Mucosa of stomach (tissue), 1 donor: ENCODE results near the gene TMEM259.

Experiments used
- H3K27me3 ChIP-seq: one replicate; pipeline ENCODE4 v1.7.0; 2013; ENCODE audit warnings: mild to moderate bottlenecking, low read length; ENCODE audit not compliant: control insufficient read depth, insufficient read depth
- H3K36me3 ChIP-seq: one replicate; pipeline ENCODE4 v1.7.0; 2013; ENCODE audit warnings: low read length; ENCODE audit not compliant: control insufficient read depth, insufficient read depth
- H3K4me1 ChIP-seq: one replicate; pipeline ENCODE4 v1.7.0; 2013; ENCODE audit warnings: mild to moderate bottlenecking, low read length; ENCODE audit not compliant: control insufficient read depth, insufficient read depth
- H3K4me3 ChIP-seq: one replicate; pipeline ENCODE4 v1.7.0; 2013; ENCODE audit warnings: low read length
- H3K9ac ChIP-seq: one replicate; pipeline ENCODE4 v1.7.0; 2013; ENCODE audit warnings: mild to moderate bottlenecking, low read length, moderate library complexity
- H3K9me3 ChIP-seq: one replicate; pipeline ENCODE4 v1.7.0; 2013; ENCODE audit warnings: mild to moderate bottlenecking, low read length, moderate library complexity; ENCODE audit not compliant: control insufficient read depth
- donor health status: Pancreatic carcinoma.

Gene TMEM259

GRCh38 chr19:1063030-1063908 is 42.3 kb upstream of the TMEM259 start:
- peaks cover 34% of the 10 kb centered on the region for H3K27me3 ChIP-seq

GRCh38 chr19:1062387-1063029 is 41.6 kb upstream of the TMEM259 start:
- H3K9ac ChIP-seq = no peak overlapping the region
- peaks cover 3% of the 10 kb centered on the region for H3K9me3 ChIP-seq
- H3K4me1 ChIP-seq = peaks cover 36% of the 10 kb centered on the region

More at GRCh38 chr19:1063030-1063908, 42.3 kb upstream of the TMEM259 start:
- Histone ChIP-seq H3K9me3 (peaks cover 3% of the 10 kb centered on the region), H3K4me3 (no peak overlapping the region), H3K36me3 (no peaks in the 10 kb centered on the region), H3K4me1 (peaks cover 43% of the 10 kb centered on the region), H3K9ac (no peak overlapping the region)

GRCh38 chr19:1061987-1062386 is 41.1 kb upstream of the TMEM259 start:
- H3K9me3 ChIP-seq = peaks cover 3% of the 10 kb centered on the region
- no peak overlapping the region for H3K4me3 ChIP-seq
- H3K4me1 ChIP-seq = peaks cover 30% of the 10 kb centered on the region
- peaks cover 22% of the 10 kb centered on the region for H3K27me3 ChIP-seq
- no peak overlapping the region for H3K9ac ChIP-seq
- no peaks in the 10 kb centered on the region for H3K36me3 ChIP-seq

More at GRCh38 chr19:1062387-1063029, 41.6 kb upstream of the TMEM259 start:
- no peak overlapping the region for H3K4me3 ChIP-seq
- H3K36me3 ChIP-seq = no peaks in the 10 kb centered on the region
- H3K27me3 ChIP-seq = peaks cover 27% of the 10 kb centered on the region

- Histone ChIP-seq H3K9ac (no peak overlapping the region), H3K36me3 (no peaks in the 10 kb centered on the region), H3K9me3 (peaks cover 3% of the 10 kb centered on the region), H3K27me3 (peaks cover 9% of the 10 kb centered on the region), H3K4me3 (no peak overlapping the region), H3K4me1 (peaks cover 18% of the 10 kb centered on the region)
Measured at GRCh38 chr19:1060689-1061088, 39.8 kb upstream of the TMEM259 start.

GRCh38 chr19:1058112-1058511 is 37.2 kb upstream of the TMEM259 start:
- no peaks in the 10 kb centered on the region for H3K36me3 ChIP-seq
- no peak overlapping the region for H3K9ac ChIP-seq
- H3K27me3 ChIP-seq = no peaks in the 10 kb centered on the region
- H3K4me3 ChIP-seq = no peak overlapping the region
- H3K9me3 ChIP-seq = peaks cover 3% of the 10 kb centered on the region
- no peaks in the 10 kb centered on the region for H3K4me1 ChIP-seq

GRCh38 chr19:1057176-1057855 is 36.4 kb upstream of the TMEM259 start:
- no peaks in the 10 kb centered on the region for H3K36me3 ChIP-seq
- H3K4me3 ChIP-seq = no peak overlapping the region
- H3K27me3 ChIP-seq = no peaks in the 10 kb centered on the region
- no peak overlapping the region for H3K9ac ChIP-seq
- peaks cover 3% of the 10 kb centered on the region for H3K9me3 ChIP-seq
- no peaks in the 10 kb centered on the region for H3K4me1 ChIP-seq

GRCh38 chr19:1055886-1056620 is 35.1 kb upstream of the TMEM259 start:
- Histone ChIP-seq H3K27me3 (no peaks in the 10 kb centered on the region), H3K4me1 (no peaks in the 10 kb centered on the region), H3K36me3 (no peaks in the 10 kb centered on the region), H3K4me3 (no peak overlapping the region), H3K9me3 (peaks cover 3% of the 10 kb centered on the region), H3K9ac (no peak overlapping the region)

- no peaks in the 10 kb centered on the region for H3K4me1 ChIP-seq
- H3K9ac ChIP-seq = no peak overlapping the region
- no peaks in the 10 kb centered on the region for H3K27me3 ChIP-seq
- H3K9me3 ChIP-seq = peaks cover 3% of the 10 kb centered on the region
- H3K36me3 ChIP-seq = no peaks in the 10 kb centered on the region
- no peak overlapping the region for H3K4me3 ChIP-seq
Measured at GRCh38 chr19:1055028-1055425, 34.1 kb upstream of the TMEM259 start.

GRCh38 chr19:1054102-1055027 is 33.4 kb upstream of the TMEM259 start:
- Histone ChIP-seq H3K4me3 (no peak overlapping the region), H3K9me3 (peaks cover 3% of the 10 kb centered on the region), H3K27me3 (no peaks in the 10 kb centered on the region), H3K9ac (no peak overlapping the region), H3K4me1 (no peaks in the 10 kb centered on the region), H3K36me3 (no peaks in the 10 kb centered on the region)

GRCh38 chr19:1053176-1054101 is 32.5 kb upstream of the TMEM259 start:
- no peaks in the 10 kb centered on the region for H3K4me1 ChIP-seq
- H3K27me3 ChIP-seq = no peaks in the 10 kb centered on the region
- H3K9me3 ChIP-seq = peaks cover 2% of the 10 kb centered on the region
- H3K9ac ChIP-seq = no peak overlapping the region
- H3K36me3 ChIP-seq = no peaks in the 10 kb centered on the region
- no peak overlapping the region for H3K4me3 ChIP-seq
